ENCODE results near the gene PDGFRB.

DNA sequence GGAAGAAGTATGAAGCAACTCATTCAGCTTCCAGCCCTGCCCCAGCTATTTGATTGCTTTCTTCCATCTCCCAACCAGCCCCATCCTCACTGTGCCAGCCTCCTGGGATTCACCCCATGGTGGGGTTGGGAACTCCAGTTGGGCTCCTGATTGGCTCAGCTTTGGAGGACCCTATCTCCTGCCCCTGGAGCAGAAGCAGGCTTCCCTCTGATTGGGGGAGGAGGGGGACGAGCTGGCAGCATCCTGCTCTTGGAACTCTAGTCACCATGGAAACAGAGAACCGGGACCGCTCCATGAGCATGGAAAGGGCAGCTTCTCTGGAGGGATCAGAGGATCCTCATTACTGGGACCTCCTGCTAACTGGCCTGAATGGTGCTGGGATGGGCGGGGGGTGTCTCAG, 36.8 kb upstream of the PDGFRB start:
- no peak for TF ChIP-seq CTCF (IDR thresholded peaks at IDR 0.05; ENCODE audit: low read depth, low read length, missing input control)
- no peak for TF ChIP-seq RAD21 (IDR thresholded peaks at IDR 0.05)
- TF ChIP-seq, protein P1, sequence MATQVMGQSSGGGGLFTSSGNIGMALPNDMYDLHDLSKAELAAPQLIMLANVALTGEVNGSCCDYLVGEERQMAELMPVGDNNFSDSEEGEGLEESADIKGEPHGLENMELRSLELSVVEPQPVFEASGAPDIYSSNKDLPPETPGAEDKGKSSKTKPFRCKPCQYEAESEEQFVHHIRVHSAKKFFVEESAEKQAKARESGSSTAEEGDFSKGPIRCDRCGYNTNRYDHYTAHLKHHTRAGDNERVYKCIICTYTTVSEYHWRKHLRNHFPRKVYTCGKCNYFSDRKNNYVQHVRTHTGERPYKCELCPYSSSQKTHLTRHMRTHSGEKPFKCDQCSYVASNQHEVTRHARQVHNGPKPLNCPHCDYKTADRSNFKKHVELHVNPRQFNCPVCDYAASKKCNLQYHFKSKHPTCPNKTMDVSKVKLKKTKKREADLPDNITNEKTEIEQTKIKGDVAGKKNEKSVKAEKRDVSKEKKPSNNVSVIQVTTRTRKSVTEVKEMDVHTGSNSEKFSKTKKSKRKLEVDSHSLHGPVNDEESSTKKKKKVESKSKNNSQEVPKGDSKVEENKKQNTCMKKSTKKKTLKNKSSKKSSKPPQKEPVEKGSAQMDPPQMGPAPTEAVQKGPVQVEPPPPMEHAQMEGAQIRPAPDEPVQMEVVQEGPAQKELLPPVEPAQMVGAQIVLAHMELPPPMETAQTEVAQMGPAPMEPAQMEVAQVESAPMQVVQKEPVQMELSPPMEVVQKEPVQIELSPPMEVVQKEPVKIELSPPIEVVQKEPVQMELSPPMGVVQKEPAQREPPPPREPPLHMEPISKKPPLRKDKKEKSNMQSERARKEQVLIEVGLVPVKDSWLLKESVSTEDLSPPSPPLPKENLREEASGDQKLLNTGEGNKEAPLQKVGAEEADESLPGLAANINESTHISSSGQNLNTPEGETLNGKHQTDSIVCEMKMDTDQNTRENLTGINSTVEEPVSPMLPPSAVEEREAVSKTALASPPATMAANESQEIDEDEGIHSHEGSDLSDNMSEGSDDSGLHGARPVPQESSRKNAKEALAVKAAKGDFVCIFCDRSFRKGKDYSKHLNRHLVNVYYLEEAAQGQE (IDR thresholded peaks at IDR 0.05), result no peak
- TF ChIP-seq YY1 (IDR thresholded peaks at IDR 0.05), result no peak
- no peak for TF ChIP-seq JUND (IDR thresholded peaks at IDR 0.05)
- TF ChIP-seq ATF3 (IDR thresholded peaks at IDR 0.05), result no peak
- TF ChIP-seq, protein P2, sequence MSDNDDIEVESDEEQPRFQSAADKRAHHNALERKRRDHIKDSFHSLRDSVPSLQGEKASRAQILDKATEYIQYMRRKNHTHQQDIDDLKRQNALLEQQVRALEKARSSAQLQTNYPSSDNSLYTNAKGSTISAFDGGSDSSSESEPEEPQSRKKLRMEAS (IDR thresholded peaks at IDR 0.05), result no peak
- TF ChIP-seq TAF1 (conservative IDR thresholded peaks at IDR 0.05), result no peak
- TF ChIP-seq FOXA2 (IDR thresholded peaks at IDR 0.05), result no peak
- no peak for TF ChIP-seq NR2F2 (IDR thresholded peaks at IDR 0.05)
- TF ChIP-seq, protein P3, sequence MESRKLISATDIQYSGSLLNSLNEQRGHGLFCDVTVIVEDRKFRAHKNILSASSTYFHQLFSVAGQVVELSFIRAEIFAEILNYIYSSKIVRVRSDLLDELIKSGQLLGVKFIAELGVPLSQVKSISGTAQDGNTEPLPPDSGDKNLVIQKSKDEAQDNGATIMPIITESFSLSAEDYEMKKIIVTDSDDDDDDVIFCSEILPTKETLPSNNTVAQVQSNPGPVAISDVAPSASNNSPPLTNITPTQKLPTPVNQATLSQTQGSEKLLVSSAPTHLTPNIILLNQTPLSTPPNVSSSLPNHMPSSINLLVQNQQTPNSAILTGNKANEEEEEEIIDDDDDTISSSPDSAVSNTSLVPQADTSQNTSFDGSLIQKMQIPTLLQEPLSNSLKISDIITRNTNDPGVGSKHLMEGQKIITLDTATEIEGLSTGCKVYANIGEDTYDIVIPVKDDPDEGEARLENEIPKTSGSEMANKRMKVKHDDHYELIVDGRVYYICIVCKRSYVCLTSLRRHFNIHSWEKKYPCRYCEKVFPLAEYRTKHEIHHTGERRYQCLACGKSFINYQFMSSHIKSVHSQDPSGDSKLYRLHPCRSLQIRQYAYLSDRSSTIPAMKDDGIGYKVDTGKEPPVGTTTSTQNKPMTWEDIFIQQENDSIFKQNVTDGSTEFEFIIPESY (IDR thresholded peaks at IDR 0.05), result no peak
- TF ChIP-seq HNF4A (conservative IDR thresholded peaks at IDR 0.05), result no peak
- TF ChIP-seq FOXA1 (IDR thresholded peaks at IDR 0.05), result no peak
- TF ChIP-seq RXRA (IDR thresholded peaks at IDR 0.05), result no peak
